ENCODE results near the gene TRPM2. TPM values are rescaled to one million over a fixed set of nuclear protein-coding genes. Genes with fewer than 3 reads are reported as not detected.
"Not testable (repeated sequence)": the region's sequence is repeated elsewhere in the genome, so short reads cannot be mapped to it uniquely, and the experiment has no call there.

Gene TRPM2
- total RNA-seq, 1 donor from 2014 or later, result 0.43 TPM

DNA sequence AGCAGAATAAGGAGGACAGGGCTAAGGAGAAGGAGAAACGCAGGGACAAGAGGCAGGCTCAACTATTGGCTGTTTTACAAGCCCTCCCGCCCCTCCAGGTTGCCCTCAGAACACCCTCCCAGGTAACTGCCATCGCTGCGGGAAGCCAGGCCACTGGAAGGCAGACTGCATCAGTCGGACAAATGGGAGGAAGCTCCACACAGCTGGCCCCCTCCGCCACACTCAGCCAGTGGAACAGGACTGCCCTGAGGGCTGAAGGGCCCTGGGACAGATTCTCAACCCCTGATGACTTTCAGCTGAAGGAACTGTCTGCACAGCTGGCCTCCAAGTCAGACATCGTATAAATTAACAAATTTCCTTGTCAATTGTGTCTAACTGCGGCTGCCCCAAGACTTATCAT lies 123.7 kb downstream of the TRPM2 start:
- no peaks in the 10 kb centered on the region for H3K27me3 ChIP-seq
- DNase-seq (ENCODE audit: low spot score in 2 of 2), result no peak
- H3K27ac ChIP-seq, result no peak overlapping the region
- no peak overlapping the region for H3K4me3 ChIP-seq
- no peaks in the 10 kb centered on the region for H3K36me3 ChIP-seq
- H3K4me1 ChIP-seq, result no peaks in the 10 kb centered on the region
- TF ChIP-seq, protein P1, sequence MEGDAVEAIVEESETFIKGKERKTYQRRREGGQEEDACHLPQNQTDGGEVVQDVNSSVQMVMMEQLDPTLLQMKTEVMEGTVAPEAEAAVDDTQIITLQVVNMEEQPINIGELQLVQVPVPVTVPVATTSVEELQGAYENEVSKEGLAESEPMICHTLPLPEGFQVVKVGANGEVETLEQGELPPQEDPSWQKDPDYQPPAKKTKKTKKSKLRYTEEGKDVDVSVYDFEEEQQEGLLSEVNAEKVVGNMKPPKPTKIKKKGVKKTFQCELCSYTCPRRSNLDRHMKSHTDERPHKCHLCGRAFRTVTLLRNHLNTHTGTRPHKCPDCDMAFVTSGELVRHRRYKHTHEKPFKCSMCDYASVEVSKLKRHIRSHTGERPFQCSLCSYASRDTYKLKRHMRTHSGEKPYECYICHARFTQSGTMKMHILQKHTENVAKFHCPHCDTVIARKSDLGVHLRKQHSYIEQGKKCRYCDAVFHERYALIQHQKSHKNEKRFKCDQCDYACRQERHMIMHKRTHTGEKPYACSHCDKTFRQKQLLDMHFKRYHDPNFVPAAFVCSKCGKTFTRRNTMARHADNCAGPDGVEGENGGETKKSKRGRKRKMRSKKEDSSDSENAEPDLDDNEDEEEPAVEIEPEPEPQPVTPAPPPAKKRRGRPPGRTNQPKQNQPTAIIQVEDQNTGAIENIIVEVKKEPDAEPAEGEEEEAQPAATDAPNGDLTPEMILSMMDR (IDR thresholded peaks at IDR 0.05), result no peak
- intact Hi-C loops (cut with DNase I), result no loop called here
- no peaks in the 10 kb centered on the region for H3K9me3 ChIP-seq

DNA sequence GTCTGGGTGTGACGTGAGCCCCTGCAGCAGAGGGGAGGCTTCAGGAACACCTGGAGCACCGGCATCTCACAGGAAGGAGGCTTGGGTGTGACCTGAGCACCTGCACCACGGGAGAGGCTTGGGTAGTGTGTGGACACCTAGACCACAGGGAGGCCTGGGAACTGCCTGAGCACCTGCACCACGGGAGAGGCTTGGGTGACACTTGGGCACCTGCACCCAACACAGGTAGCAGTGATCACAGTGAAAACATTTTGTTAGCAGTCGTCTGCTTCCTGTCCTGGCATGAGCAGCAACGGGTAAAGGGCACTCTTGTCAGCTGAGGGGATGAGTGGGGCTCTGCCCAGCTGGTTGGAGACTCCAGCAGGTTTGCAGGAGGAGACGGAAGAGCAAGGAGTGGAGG lies 124.3 kb downstream of the TRPM2 start:
- Histone ChIP-seq H3K4me3 (no peak overlapping the region), H3K9me3 (no peaks in the 10 kb centered on the region), H3K27ac (no peak overlapping the region), H3K36me3 (no peaks in the 10 kb centered on the region), H3K4me1 (no peaks in the 10 kb centered on the region), H3K27me3 (no peaks in the 10 kb centered on the region)
- intact Hi-C loops (cut with DNase I), result no loop called here
- TF ChIP-seq, protein P1 (IDR thresholded peaks at IDR 0.05), result no peak
- no peak for DNase-seq (ENCODE audit: low spot score in 2 of 2)

DNA sequence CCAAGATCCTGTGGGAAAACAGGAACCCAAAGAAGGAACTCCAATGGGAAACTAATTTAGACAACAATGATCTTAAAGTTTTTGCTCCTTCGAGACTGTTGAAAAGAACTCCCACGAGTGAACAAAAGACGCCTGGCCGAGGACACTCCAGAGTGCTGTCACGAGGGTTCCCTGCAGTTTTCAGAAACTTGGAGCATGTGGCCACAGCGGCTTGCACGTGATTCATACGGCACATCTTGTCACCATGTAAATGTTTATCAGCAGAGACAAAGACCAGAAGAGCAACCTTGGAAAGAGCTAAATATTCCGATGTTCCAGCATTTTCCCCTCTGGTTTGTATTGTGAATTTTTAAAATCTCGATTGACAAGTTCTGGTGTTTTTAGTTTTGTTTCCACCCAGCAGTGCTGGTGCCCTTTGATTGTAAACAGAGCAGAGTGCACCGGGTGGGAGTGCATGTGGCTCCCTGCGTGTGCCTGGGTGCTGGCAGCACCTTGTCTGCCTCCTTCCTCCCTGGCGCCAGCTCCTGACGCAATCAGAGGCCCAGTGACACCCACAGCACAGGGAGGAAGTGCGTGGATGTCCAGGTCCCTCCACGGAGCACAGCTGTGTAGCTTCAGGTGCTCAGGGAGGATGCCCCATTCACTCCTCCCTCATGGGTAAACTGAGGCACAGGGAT lies 124.8 kb downstream of the TRPM2 start:
- intact Hi-C loops (cut with DNase I), result no loop called here
- no peak overlapping the region for H3K27ac ChIP-seq

DNA sequence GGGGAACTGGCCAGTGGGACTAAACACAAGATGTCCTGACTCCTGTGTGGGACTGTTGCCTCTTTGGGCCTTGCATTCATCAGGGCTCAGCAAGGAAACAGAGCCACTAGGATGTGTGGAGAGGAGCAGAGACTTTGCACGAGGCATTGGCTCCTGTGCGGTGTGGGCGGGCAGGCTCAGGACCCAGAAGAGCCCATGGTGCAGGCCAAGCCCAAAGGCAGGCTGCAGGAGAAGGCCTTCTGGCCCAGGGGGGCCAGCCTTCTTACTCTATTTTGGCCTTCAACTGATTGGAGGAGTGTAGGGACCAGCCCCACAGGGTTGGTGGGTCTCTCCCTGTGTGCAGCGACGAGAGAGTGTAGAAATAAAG lies 125.4 kb downstream of the TRPM2 start:
- Histone ChIP-seq H3K4me1 (no peaks in the 10 kb centered on the region), H3K36me3 (no peaks in the 10 kb centered on the region), H3K27ac (no peak overlapping the region), H3K27me3 (no peaks in the 10 kb centered on the region), H3K4me3 (no peak overlapping the region), H3K9me3 (no peaks in the 10 kb centered on the region)
- TF ChIP-seq, protein P1 (IDR thresholded peaks at IDR 0.05), result no peak
- DNase-seq (ENCODE audit: low spot score in 2 of 2), result no peak
- intact Hi-C loops (cut with DNase I), result no loop called here

More for the DNA sequence above, 124.8 kb downstream of the TRPM2 start:
- H3K27me3 ChIP-seq, result no peaks in the 10 kb centered on the region
- H3K4me3 ChIP-seq, result no peak overlapping the region
- H3K36me3 ChIP-seq, result no peaks in the 10 kb centered on the region
- no peak for DNase-seq (ENCODE audit: low spot score in 2 of 2)
- TF ChIP-seq, protein P1 (IDR thresholded peaks at IDR 0.05), result no peak
- no peaks in the 10 kb centered on the region for H3K9me3 ChIP-seq
- no peaks in the 10 kb centered on the region for H3K4me1 ChIP-seq

DNA sequence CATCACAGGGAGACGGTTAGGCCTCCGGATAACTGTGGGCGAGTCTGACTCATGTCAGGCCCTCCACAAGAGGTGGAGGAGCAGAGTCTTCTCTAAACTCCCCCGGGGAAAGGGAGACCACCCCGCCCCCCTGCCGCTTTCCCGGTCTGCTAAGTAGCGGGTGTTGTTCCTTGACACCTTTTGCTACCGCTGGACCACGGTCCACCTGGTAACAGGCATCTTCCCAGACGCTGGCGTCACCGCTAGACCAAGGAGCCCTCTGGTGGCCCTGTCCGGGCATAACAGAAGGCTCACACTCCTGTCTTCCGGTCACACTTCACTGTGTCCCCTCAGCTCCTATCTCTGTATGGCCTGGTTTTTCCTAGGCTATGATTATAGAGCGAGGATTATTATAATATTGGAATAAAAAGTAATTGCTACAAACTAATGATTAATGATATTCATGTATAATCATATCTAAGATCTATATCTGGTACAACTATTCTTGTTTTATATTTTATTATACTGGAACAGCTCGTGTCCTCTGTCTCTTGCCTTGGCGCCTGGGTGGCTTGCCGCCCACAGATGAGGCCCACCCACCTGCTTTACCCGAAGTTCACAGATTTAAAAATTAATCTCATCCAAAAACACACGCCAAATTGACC lies 126.3 kb downstream of the TRPM2 start:
- H3K27me3 ChIP-seq; DNase-seq (ENCODE audit: low spot score in 2 of 2); H3K9me3 ChIP-seq; intact Hi-C loops (cut with DNase I); H3K4me3 ChIP-seq; H3K36me3 ChIP-seq; H3K4me1 ChIP-seq; H3K27ac ChIP-seq: not testable (repeated sequence)
- TF ChIP-seq, protein P1 (IDR thresholded peaks at IDR 0.05), result peak; percentile 32 to 57 (median 38)
